ENCODE results near the gene PTGER4.

The PTGER4 gene

GRCh38 chr5:40678026-40678425 is 1.7 kb upstream of the PTGER4 start:
- no peak for TF ChIP-seq CTCF (conservative IDR thresholded peaks at IDR 0.05; ENCODE audit: low read depth)
- no peak overlapping the region for H3K27ac ChIP-seq
- CTCF ChIA-PET, result interaction anchor here (0.6 kb wide), 2 partner anchors 8 to 318 kb away, joined by 3 read pairs; no protein-coding TSS in a partner anchor
- DNase-seq (ENCODE audit: low spot score), result no peak
- POLR2A ChIA-PET (ENCODE audit: low non-redundant PET), result no interaction called here

GRCh38 chr5:40678460-40679147 is 1.1 kb upstream of the PTGER4 start:
- CTCF ChIA-PET, result interaction anchor here (0.6 kb wide), 3 partner anchors 7 to 319 kb away, joined by 3 to 5 read pairs (median 3); no protein-coding TSS in a partner anchor
- TF ChIP-seq CTCF (conservative IDR thresholded peaks at IDR 0.05; ENCODE audit: low read depth), result no peak
- POLR2A ChIA-PET (ENCODE audit: low non-redundant PET), result no interaction called here
- H3K27ac ChIP-seq, result peak overlapping the region; percentile 98
- no peak for DNase-seq (ENCODE audit: low spot score)

GRCh38 chr5:40679148-40679912 is 385 bp upstream of the PTGER4 start:
- peak; percentile 97 for DNase-seq (ENCODE audit: low spot score)
- POLR2A ChIA-PET (ENCODE audit: low non-redundant PET), result interaction anchor here (0.8 kb wide), 1 partner anchor 35 kb away, joined by 3 read pairs; no protein-coding TSS in a partner anchor
- CTCF ChIA-PET, result interaction anchor here (0.5 to 0.6 kb wide), 2 partner anchors 15 to 1481 kb away, joined by 3 to 5 read pairs; no protein-coding TSS in a partner anchor
- peak overlapping the region; percentile 98 for H3K27ac ChIP-seq
- no peak for TF ChIP-seq CTCF (conservative IDR thresholded peaks at IDR 0.05; ENCODE audit: low read depth)

GRCh38 chr5:40680741-40681362 is 1.1 kb downstream of the PTGER4 start:
- CTCF ChIA-PET, result interaction anchor here (0.6 kb wide), 1 partner anchor 736 kb away, joined by 4 read pairs; no protein-coding TSS in a partner anchor
- 0 out of 2 replicates have a peak, but pooled peaks have one; percentile 17 for TF ChIP-seq CTCF (conservative IDR thresholded peaks at IDR 0.05; ENCODE audit: low read depth)
- POLR2A ChIA-PET (ENCODE audit: low non-redundant PET), result no interaction called here
- peak; percentile 28 for DNase-seq (ENCODE audit: low spot score)
- H3K27ac ChIP-seq, result peak overlapping the region; percentile 98

GRCh38 chr5:40681363-40682153 is 1.8 kb downstream of the PTGER4 start:
- CTCF ChIA-PET, result no interaction called here
- peak overlapping the region; percentile 98 for H3K27ac ChIP-seq
- POLR2A ChIA-PET (ENCODE audit: low non-redundant PET), result no interaction called here
- DNase-seq (ENCODE audit: low spot score), result peak; percentile 33
- no peak for TF ChIP-seq CTCF (conservative IDR thresholded peaks at IDR 0.05; ENCODE audit: low read depth)
